Measurements from ENCODE around the gene FAM111A. TPM values are rescaled to one million over a fixed set of nuclear protein-coding genes. Genes with fewer than 3 reads are reported as not detected.

The FAM111A gene
- total RNA-seq, 1 experiment from 2014 or later: 20.1 TPM

DNA sequence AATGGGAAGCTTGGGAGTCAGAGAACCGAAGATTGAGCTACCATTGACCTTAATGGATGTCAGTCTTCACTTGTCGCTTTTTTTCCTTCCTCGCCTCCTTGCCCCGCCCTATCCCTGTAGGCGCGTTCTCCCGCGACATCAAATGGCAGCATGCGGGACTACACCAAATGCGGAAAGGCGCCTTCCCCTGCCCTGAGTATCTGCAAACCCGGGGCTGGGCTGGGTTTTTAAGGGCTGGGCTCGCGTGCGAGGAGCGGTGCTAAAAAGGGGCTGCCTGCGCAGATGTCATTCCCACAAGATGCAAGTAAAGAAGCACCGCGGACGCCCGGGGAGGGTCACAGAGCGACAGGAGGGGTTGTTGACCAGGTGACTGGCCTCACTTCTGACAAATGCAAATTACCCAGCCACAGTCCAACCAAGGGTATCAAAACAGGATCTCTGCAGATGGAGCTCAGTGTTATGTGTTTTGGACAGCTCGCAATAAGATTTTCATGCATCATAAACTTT lies 40.3 kb upstream of the FAM111A start:
- no peak overlapping the region for H3K14ac ChIP-seq (ENCODE audit: insufficient read depth, low read length)

More for the DNA sequence above, 40.3 kb upstream of the FAM111A start:
- DNase-seq: peak; percentile 92
- H2BK15ac ChIP-seq (ENCODE audit: low read depth, low read length): no peak overlapping the region
- no peaks in the 10 kb centered on the region; the same call in 1 of the 2 replicates for H3K4me1 ChIP-seq (ENCODE audit: insufficient read depth, low read length)
- no peaks in the 10 kb centered on the region for H3K27me3 ChIP-seq (ENCODE audit: insufficient read depth, low read length)
- H3K4me3 Mint-ChIP-seq: peak overlapping the region; percentile 54 to 68; a peak in 4 of 5 replicates
- peaks cover 52% of the 10 kb centered on the region for H3K27me3 Mint-ChIP-seq (ENCODE audit: low read depth)
- H3K4ac ChIP-seq (ENCODE audit: low read depth, low read length): no peak overlapping the region
- no peaks in the 10 kb centered on the region for H3K79me2 ChIP-seq (ENCODE audit: insufficient read depth, low read length)
- no peak overlapping the region for H3K56ac ChIP-seq (ENCODE audit: insufficient read length, low read depth, low read length)
- no peaks in the 10 kb centered on the region for H3K79me1 ChIP-seq (ENCODE audit: insufficient read depth, low read depth, low read length, poor library complexity, severe bottlenecking)
- no peak overlapping the region for H4K5ac ChIP-seq (ENCODE audit: insufficient read length, low read depth, low read length)
- H4K8ac ChIP-seq (replicated peaks; ENCODE audit: insufficient read length, low read depth, low read length): no peak overlapping the region
- H3K36me3 Mint-ChIP-seq (ENCODE audit: insufficient read depth in 1 of 3, low read depth in 3 of 3): peaks cover 0 to 12% (median 2%) of the 10 kb centered on the region in 3 experiments; a peak in 3 of 7 replicates
- TF ChIP-seq, protein P1, sequence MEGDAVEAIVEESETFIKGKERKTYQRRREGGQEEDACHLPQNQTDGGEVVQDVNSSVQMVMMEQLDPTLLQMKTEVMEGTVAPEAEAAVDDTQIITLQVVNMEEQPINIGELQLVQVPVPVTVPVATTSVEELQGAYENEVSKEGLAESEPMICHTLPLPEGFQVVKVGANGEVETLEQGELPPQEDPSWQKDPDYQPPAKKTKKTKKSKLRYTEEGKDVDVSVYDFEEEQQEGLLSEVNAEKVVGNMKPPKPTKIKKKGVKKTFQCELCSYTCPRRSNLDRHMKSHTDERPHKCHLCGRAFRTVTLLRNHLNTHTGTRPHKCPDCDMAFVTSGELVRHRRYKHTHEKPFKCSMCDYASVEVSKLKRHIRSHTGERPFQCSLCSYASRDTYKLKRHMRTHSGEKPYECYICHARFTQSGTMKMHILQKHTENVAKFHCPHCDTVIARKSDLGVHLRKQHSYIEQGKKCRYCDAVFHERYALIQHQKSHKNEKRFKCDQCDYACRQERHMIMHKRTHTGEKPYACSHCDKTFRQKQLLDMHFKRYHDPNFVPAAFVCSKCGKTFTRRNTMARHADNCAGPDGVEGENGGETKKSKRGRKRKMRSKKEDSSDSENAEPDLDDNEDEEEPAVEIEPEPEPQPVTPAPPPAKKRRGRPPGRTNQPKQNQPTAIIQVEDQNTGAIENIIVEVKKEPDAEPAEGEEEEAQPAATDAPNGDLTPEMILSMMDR (conservative IDR thresholded peaks at IDR 0.05): peak; percentile 53
- H2AK5ac ChIP-seq (ENCODE audit: insufficient read length, low read length): no peak overlapping the region
- H3K9ac ChIP-seq (ENCODE audit: extremely low read depth, insufficient read length, low read length): no peak overlapping the region
- no peak overlapping the region for H2AFZ ChIP-seq (ENCODE audit: low read length)
- H3K18ac ChIP-seq (ENCODE audit: insufficient read length, low read depth, low read length): no peak overlapping the region
- peaks cover 9 to 13% of the 10 kb centered on the region in 2 experiments; a peak in 4 of 5 replicates for H3K9me3 Mint-ChIP-seq
- H3K4me2 ChIP-seq (ENCODE audit: insufficient read depth, insufficient read length, low read length): peak overlapping the region; percentile 52
- no peak overlapping the region for H2BK20ac ChIP-seq (ENCODE audit: low read depth, low read length, poor library complexity, severe bottlenecking)
- no peak overlapping the region for H3T11ph ChIP-seq (ENCODE audit: low read length)
- H2BK5ac ChIP-seq (ENCODE audit: insufficient read length, low read length): no peak overlapping the region
- no peak overlapping the region for H2BK12ac ChIP-seq (ENCODE audit: insufficient read length, low read depth, low read length)
- H3K23ac ChIP-seq (ENCODE audit: insufficient read length, low read depth, low read length): no peak overlapping the region
- H3K9me3 ChIP-seq (ENCODE audit: control insufficient read depth, low read depth, low read length): no peaks in the 10 kb centered on the region
- H3K23me2 ChIP-seq (ENCODE audit: insufficient read length, low read depth, low read length, poor library complexity, severe bottlenecking): peaks cover 3% of the 10 kb centered on the region
- no peak overlapping the region for H4K91ac ChIP-seq (ENCODE audit: insufficient read length, low read depth, low read length)
- no peak overlapping the region for H2BK120ac ChIP-seq (ENCODE audit: low read depth, low read length, poor library complexity, severe bottlenecking)
- no CpG with 5 or more reads among the region's 23 CpGs for WGBS (ENCODE audit: extremely low coverage, insufficient read length, low lambda C conversion rate)
- H4K20me1 ChIP-seq (ENCODE audit: control insufficient read depth, insufficient read depth, insufficient read length): no peaks in the 10 kb centered on the region
- peaks cover 42 to 44% of the 10 kb centered on the region in 2 experiments for H3K4me1 Mint-ChIP-seq
- H3K27ac Mint-ChIP-seq: peak overlapping the region in 1 of 3 experiments; percentile 76; a peak in 1 of 7 replicates
- no peak overlapping the region for H3K27ac ChIP-seq (ENCODE audit: insufficient read length, low read depth, low read length)
